Left kidney (tissue), 2 donors: Measurements from ENCODE around the gene MYCBP. TPM values are rescaled to one million over a fixed set of nuclear protein-coding genes. Genes with fewer than 3 reads are reported as not detected.

Source experiments
- DNase-seq: peaks from one replicate; pipeline ENCODE4 v3.0.0-alpha.2; 2013
- polyA plus RNA-seq: library from polyadenylated mRNA; unstranded; fragments of 120-200 nt; gene quantifications from one replicate; pipeline ENCODE4 v1.2.1, GENCODE V29; 2013; ENCODE audit not compliant: insufficient read length

Gene MYCBP
- polyA plus RNA-seq, 1 donor = 31.5 TPM

DNA sequence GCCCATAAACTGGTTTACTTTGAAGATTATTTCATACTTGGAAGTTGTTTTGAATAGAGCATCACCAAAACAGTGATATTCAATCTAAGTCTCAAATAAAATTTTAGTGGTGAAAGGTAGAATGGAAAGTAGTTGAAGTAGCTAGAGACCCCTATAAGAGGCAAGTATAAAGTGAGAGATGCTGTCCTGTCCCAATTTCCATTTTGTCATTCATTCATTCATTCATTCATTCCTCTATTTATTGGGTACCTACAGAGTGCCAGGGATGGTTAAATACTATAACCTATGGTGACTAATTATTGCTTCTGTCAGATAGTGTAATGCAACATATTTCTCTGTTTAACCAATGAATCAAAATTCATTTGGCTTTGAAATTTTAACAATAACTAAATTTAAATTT is 46.3 kb downstream of the MYCBP start:
- DNase-seq = no peak

DNA sequence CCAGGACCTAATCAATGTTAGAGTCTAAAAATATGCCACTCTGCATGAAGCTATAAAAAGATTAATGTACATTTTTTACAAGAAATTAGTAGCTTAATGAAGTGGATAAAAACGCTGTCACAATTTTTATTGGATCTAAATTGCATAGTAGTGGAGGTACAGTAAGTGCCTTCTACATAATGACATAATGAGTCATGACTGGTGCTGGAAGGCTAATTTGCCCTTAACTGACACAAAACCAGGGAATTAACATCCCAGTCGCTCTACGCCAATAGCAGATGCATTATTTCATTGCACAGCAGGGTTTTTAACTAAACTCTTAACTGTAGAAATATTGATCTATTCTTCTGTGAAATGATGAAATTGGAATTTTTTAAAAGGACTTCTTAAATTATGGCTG is 46.9 kb downstream of the MYCBP start:
- no peak for DNase-seq

DNA sequence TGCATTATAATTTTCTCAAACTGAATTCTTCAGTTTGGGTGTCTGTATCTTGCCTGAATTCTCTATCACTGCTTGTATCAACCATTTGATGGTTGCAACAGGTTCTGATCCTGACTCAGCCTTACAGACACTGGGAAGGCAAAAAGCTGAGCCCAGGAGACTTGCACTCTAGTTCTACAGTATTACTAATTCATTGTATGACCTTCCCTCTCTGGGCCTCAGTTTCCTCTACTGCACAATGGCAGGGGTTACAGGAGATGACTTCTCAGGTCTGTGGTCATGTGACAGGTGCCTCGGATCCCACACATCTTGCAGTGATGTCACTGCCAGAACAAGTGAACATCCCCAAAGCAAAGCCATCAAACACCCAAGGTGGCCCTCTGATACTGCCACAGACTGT is 52.3 kb downstream of the MYCBP start:
- DNase-seq = no peak

DNA sequence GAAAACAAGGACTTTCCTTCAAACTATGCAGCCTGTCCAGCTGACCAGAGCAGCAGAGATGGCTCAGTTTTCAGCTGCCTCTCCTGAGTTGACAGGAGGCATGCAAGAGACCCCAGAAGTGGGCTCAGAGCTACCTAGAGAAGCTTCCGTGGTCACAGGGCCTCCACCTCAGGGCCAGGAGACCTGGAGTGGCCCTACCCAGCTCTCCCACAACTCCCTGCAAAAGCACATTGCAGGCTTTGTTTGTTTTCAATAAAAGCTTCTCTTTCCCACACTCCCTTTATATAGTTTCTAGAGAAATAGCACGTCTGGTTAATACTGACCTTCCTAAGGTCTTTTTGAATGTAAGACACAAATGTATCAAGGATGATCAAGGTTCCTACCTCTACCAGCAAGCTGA is 53.6 kb downstream of the MYCBP start:
- no peak for DNase-seq

DNA sequence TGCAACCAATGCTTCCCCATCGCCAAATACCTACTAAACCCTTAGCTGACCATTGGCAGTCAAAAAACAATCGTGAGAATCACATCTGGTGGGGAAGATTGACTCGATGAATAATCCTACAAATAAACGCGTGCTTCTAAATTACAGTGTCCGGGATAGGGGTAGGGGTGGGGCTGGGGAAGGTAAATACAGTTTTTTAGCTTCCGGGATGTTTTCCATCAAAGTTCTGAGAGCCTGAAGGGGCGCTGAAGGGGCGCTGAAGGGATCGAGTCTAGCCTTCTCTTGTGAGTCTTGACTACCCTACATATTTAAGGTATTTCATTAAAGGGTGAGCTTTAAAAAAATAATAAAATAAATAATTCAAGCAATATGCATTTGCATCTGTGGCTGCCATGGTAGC is 54.1 kb downstream of the MYCBP start:
- DNase-seq = no peak

DNA sequence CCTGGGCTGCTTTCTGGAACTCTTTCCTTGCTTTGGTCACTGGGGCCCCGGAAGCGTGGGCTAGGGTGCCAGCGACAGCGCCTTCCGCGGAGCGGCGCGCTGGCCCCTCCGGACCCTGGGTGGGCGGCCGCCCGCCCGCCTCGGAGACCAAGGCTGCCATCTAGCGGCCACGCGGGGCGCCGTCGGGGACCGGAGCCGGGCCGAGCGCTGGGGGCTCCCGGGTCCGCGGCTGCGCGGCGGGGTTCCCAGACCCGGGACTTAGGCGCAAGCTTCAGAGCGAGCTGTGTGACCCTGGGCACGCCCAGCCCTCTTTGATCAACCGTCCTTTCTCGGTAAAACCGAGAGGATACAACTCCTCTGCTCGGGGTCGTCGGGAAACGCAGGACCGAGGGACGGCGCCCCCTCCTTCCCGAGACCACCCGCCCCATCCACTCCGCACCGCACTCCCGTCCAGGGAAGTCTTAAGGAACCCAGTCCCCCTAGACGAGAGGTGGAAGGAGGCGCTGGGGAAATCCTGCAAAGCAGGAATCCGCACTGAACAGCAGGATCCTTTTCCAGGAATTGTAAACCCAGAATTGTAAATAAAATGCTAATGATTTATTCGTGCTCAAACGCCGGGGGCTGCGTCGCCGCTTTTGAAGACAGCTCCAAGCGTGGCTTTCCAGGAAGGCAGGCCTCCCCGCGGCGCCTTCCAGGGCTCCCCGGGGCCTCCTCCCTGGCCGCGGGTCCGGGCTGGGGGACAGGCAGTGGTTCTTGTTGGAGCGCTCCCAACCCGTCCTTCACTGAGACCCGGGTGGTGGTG is 54.8 kb downstream of the MYCBP start:
- DNase-seq = peak; percentile 59

DNA sequence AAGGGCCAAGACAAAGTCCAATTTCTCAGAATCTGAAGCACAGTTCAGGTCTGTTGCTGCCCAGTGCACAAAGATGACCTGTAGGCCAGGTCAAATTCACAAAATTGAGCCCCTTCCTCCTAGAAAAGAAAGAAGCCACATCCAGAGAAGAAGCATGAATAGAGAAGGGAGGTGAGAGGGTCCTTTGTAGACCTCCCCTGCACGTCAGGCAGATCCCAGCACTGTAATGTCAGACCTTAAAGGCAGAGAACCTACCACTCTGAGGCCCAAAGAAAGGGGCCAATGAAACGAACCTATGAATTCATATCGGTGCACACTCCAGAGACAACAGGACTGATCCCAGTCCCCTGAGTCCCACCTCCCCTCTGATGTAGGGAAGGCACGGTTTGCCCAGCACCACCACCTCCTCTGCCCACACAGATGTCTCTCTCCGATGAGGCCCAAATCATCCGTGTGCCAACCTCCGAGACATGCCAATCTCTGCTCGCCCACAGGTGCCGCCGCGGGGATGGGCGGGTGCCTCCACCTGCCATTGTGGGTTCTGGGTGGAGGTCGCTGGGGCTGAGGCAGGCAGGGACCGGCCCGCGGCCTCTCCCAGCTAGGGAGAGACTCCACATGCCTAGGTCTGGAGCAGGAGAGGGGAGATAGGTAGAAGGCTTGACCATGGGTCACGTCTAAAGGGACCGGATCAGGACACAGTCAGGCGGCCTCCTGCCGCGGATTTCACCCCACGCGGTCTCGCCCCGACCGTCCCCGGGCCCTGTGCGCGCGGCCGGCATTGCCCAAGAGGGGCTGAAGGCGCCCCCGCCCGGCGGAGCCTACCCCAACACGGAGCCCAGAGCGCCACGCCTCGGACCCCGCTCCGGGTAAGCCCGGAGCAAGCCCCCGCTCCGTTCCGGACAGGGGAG is 55.6 kb downstream of the MYCBP start:
- no peak for DNase-seq

DNA sequence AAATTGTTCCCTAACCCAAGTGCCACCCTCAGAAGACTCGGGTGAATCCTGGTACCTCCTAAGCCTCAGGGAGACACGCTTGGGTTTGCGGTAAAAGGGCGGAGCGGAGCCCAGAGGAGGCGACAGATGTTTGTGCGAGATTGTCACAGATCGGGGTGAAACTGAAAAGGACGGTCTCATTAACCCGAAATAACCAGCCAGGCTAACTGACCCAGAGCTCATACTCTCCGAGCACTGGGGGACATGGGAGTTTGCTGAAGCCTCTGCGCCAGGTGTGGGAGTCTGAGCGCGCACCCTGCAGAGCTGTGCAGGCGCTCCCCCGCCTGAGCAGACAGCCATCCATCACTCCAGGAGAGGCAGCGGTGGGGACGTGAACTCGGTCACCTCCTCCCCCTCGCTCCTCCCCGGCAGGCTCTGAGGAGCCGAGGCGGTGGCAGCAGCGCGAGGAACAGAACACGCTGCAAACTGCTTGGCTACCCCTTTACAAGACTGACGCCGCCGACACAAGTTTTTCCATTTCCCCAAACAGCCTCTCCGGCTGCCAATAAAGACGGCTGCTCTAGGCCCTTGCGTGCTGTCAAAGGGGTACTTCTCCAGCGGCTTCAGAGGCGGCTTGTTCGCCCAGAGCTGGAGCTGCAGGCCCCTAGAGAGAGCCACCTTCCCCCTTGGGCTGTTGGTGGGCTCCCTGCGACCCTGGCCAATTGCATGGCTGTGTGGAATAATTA is 57.1 kb downstream of the MYCBP start:
- DNase-seq = peak; percentile 80

DNA sequence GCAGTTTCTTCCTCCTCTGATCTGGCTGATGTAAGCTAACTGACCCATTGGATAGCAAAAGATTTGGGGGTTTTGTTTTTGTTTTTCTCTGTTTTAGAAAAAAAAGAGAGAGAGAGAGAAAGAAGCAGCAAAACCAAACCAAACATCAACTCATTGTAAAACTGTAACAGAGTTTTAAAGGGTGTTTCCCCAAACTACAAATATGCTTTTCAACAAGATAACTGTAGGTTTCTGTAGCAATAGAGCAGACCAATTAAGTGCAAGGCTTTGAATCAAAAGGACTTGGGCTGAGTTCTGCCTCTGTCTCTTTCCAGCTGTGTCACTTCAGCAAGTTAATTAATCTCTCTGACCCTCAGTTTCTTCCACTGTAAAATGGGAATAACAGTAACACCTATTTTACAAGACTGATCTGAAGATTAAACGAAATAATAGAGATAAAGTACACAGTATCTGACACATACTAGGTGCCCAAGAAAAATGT is 58.1 kb downstream of the MYCBP start:
- no peak for DNase-seq

DNA sequence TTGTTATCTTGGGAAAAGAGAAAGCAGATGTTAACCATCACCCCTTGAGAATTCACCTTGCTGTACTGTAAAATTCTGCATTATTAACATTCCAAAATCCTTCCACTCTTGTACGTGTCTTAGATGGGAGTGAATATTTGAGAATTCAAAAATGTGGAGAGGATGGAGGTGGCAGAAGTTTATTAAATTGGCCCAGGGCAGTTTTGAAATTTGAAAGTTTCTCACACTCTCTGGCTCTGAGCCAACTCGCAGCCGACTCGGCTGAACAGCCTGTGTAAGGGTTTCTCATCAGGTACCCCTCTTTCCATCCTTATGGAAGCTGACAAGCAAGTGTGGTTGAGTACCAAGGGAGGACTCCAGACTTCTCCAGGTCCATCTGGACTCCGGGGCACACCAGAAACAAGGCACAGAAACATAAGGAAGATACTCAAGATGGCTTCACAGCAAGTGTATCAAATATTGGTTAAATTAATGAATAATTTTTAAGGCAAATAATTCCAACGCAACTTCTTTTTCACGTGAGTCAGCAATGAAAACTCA is 58.6 kb downstream of the MYCBP start:
- DNase-seq = no peak

DNA sequence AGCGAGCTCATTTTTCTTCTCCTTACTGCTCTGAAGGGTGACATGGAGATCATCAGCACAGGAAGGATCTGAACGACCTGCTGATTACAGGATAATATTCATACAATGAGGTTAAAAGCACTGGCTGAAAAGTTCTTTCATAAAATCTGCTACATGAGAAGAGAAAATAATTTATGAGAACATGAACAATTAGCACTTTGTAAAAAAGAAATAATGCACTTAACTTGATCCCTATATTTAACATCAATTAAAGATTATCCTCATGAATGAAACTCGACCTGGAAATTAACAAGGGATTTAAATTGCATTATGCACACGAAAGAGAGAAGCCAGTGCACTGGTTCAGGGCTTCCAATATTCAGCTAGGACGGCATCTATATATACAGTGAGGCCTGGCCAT is 60.2 kb downstream of the MYCBP start:
- DNase-seq = no peak

Other genes with a start within 250 kb of the MYCBP start
- 38.6 TPM for gene RRAGC, start 13.6 kb downstream of the MYCBP start, polyA plus RNA-seq
- 0.76 TPM for gene GJA9, start 8.2 kb upstream of the MYCBP start, polyA plus RNA-seq
- 1.4 TPM for gene RHBDL2, start 68.5 kb upstream of the MYCBP start, polyA plus RNA-seq
- gene AKIRIN1, start 117.9 kb upstream of the MYCBP start, polyA plus RNA-seq = 122 TPM
- 249 TPM for gene NDUFS5, start 153.0 kb upstream of the MYCBP start, polyA plus RNA-seq